SK-N-SH (cell line): ENCODE data around the gene GJD4. TPM values are rescaled to one million over a fixed set of nuclear protein-coding genes. Genes with fewer than 3 reads are reported as not detected.

Source experiments
- CTCF ChIA-PET: fragments of 300-600, 350-600 bp; formaldehyde crosslinking; extraction: SDS; loops from one replicate; lab custom pipeline; 2021; lab: Yijun Ruan, JAX
- POLR2A ChIA-PET: fragments of 350-600 bp; sonication (Branson Sonifier 250); formaldehyde crosslinking; extraction: SDS; loops from one replicate; lab custom pipeline; 2020; ENCODE audit warnings: antibody characterized with exemption, inconsistent platforms; lab: Yijun Ruan, JAX
- DNase-seq: peaks from one replicate; pipeline ENCODE4 v3.0.0; 2012
- H2AFZ ChIP-seq: fragments of 200-600 bp; sonication (generic); 2 replicates; pipeline ENCODE4 v1.8.1; 2016; ENCODE audit warnings: antibody characterized with exemption, mild to moderate bottlenecking, low read depth
- H3F3A ChIP-seq: fragments of 200-600 bp; sonication (generic); replicated peaks from 2 replicates; pipeline ENCODE3; 2016; ENCODE audit warnings: antibody characterized with exemption, mild to moderate bottlenecking; ENCODE audit not compliant: insufficient read depth
- H3K27ac ChIP-seq, 2 experiments: fragments of 200-500 bp in 1 of 2; fragments of 200-600 bp in 1 of 2; sonication (Bioruptor generic) in 1 of 2; sonication (generic), shearing (Covaris generic) in 1 of 2; 2 replicates each; pipeline versions ENCODE4 v1.5.1 to v1.6.1; 2014 to 2016; ENCODE audit warnings: low read depth in 2 of 2, inconsistent platforms in 1 of 2, low read length in 1 of 2, mild to moderate bottlenecking in 1 of 2, mixed read lengths in 1 of 2
- H3K27me3 ChIP-seq: fragments of 200-600 bp; sonication (generic), shearing (Covaris generic); 2 replicates; pipeline ENCODE4 v1.6.1; 2016; ENCODE audit warnings: mixed run types; ENCODE audit not compliant: insufficient read depth
- H3K36me3 ChIP-seq, 2 experiments: fragments of 200-500 bp in 1 of 2; fragments of 200-600 bp in 1 of 2; sonication (Bioruptor generic) in 1 of 2; sonication (generic) in 1 of 2; replicated peaks in 1 of 2; 2 replicates each; pipeline versions ENCODE3 to v1.5.1; 2014 to 2016; ENCODE audit warnings: low read length in 1 of 2, mild to moderate bottlenecking in 1 of 2; ENCODE audit not compliant: insufficient read depth in 2 of 2, control insufficient read depth in 1 of 2
- H3K4me1 ChIP-seq, 2 experiments: fragments of 200-500 bp in 1 of 2; fragments of 200-600 bp in 1 of 2; sonication (Bioruptor generic) in 1 of 2; sonication (generic), shearing (Covaris generic) in 1 of 2; 2 replicates each; pipeline versions ENCODE4 v1.5.1 to v1.6.1; 2014 to 2016; ENCODE audit warnings: low read depth in 1 of 2, low read length in 1 of 2, mixed run types in 1 of 2; ENCODE audit not compliant: insufficient read depth in 2 of 2, control insufficient read depth in 1 of 2
- H3K4me2 ChIP-seq: fragments of 200-600 bp; sonication (generic), shearing (Covaris generic); 2 replicates; pipeline ENCODE4 v1.6.1; 2017; ENCODE audit warnings: mixed run types
- H3K4me3 ChIP-seq, 2 experiments: fragments of 200-500 bp in 1 of 2; fragments of 200-600 bp in 1 of 2; sonication (Bioruptor generic) in 1 of 2; sonication (generic), shearing (Covaris generic) in 1 of 2; 2 replicates each; pipeline versions ENCODE4 v1.5.1 to v1.8.1; 2014 to 2016; ENCODE audit warnings: low read depth in 2 of 2, inconsistent platforms in 1 of 2, low read length in 1 of 2, mild to moderate bottlenecking in 1 of 2, mixed read lengths in 1 of 2, moderate library complexity in 1 of 2
- H3K79me2 ChIP-seq: fragments of 200-600 bp; sonication (generic); 2 replicates; pipeline ENCODE4 v1.8.1; 2017; ENCODE audit warnings: mild to moderate bottlenecking; ENCODE audit not compliant: insufficient read depth
- H3K9ac ChIP-seq: fragments of 200-600 bp; sonication (generic); 2 replicates; pipeline ENCODE4 v1.6.1; 2017; ENCODE audit warnings: mixed run types
- H3K9me2 ChIP-seq: fragments of 200-600 bp; sonication (generic); 2 replicates; pipeline ENCODE4 v1.6.1; 2017; ENCODE audit warnings: mixed run types
- H3K9me3 ChIP-seq: fragments of 200-600 bp; sonication (generic); 2 replicates; pipeline ENCODE4 v1.6.1; 2017; ENCODE audit warnings: mixed run types, mild to moderate bottlenecking, moderate library complexity
- H4K20me1 ChIP-seq: fragments of 200-600 bp; sonication (generic); 2 replicates; pipeline ENCODE4 v1.6.1; 2017; ENCODE audit warnings: mild to moderate bottlenecking, mixed run types; ENCODE audit not compliant: insufficient read depth
- CHD2 ChIP-seq: fragments of 150-350 bp; IDR thresholded peaks from 2 replicates; pipeline ENCODE4 v1.6.1; 2018; ENCODE audit warnings: low read length; ENCODE audit not compliant: partially characterized antibody
- ELF1 ChIP-seq: IDR thresholded peaks from 2 replicates; pipeline ENCODE4 v1.4.0; 2012
- NRF1 ChIP-seq: IDR thresholded peaks from 2 replicates; pipeline ENCODE4 v1.6.1; 2012; ENCODE audit warnings: low read depth, mild to moderate bottlenecking, low read length
- POLR2AphosphoS5 ChIP-seq: IDR thresholded peaks from 2 replicates; pipeline ENCODE4 v1.6.1; 2012; ENCODE audit warnings: low read depth, low read length
- REST ChIP-seq: IDR thresholded peaks from 2 replicates; pipeline ENCODE4 v1.6.1; 2012; ENCODE audit warnings: mild to moderate bottlenecking, low read depth, low read length, moderate library complexity
- RFX5 ChIP-seq: IDR thresholded peaks from 2 replicates; pipeline ENCODE4 v1.6.1; 2012; ENCODE audit warnings: mild to moderate bottlenecking, improper control_type of control experiment, low read length
- RXRA ChIP-seq: IDR thresholded peaks from 2 replicates; pipeline ENCODE4 v1.4.0; 2012; ENCODE audit warnings: low read depth, mild to moderate bottlenecking, borderline replicate concordance
- SIN3A ChIP-seq: IDR thresholded peaks from 2 replicates; pipeline ENCODE4 v1.6.1; 2012; ENCODE audit warnings: low read depth, mild to moderate bottlenecking, low read length, moderate library complexity, borderline replicate concordance
- SMC3 ChIP-seq: IDR thresholded peaks from 2 replicates; pipeline ENCODE4 v1.6.1; 2012; ENCODE audit warnings: low read depth, low read length, improper control_type of control experiment
- WGBS: methylation state at CpG from one replicate; pipeline ENCODE4 v1.1.6; 2017; ENCODE audit warnings: low lambda C conversion rate; 5-methylcytosine and 5-hydroxymethylcytosine counted together
- polyA plus RNA-seq, 3 experiments: library from polyadenylated mRNA; depleted of rRNA; stranded (reverse); fragments of >200 nt; gene quantifications; 2 replicates each; pipeline ENCODE4 v1.2.3, GENCODE V29; 2012

GJD4 gene
- polyA plus RNA-seq, 1 of the 3 experiments (the other 2 are of a cell fraction) = not detected

GRCh38 chr10:35579726-35580422 lies 25.3 kb upstream of the GJD4 start:
- Histone ChIP-seq H3K36me3 (no peaks in the 10 kb centered on the region), H3K4me3 (no peak overlapping the region), H3K9ac (no peak overlapping the region), H3K79me2 (no peaks in the 10 kb centered on the region), H3K9me2 (no peaks in the 10 kb centered on the region), H3F3A (peaks cover 4% of the 10 kb centered on the region), H3K9me3 (no peaks in the 10 kb centered on the region), H3K27me3 (no peaks in the 10 kb centered on the region), H3K4me1 (no peaks in the 10 kb centered on the region; a peak in 1 of 4 replicates), H3K27ac (no peak overlapping the region), H4K20me1 (no peaks in the 10 kb centered on the region), H2AFZ (no peak overlapping the region), H3K4me2 (no peak overlapping the region)
- 86% methylated on average over 12 of the region's 12 CpGs for WGBS
- ChIA-PET CTCF (interaction anchor here (1.0 to 11.3 kb wide), 2 partner anchors 18 to 20 kb away, joined by 3 to 68 read pairs; no protein-coding TSS in a partner anchor), POLR2A (no interaction called here)
- no peak for TF ChIP-seq REST
- no peak for TF ChIP-seq NRF1
- no peak for TF ChIP-seq SMC3
- TF ChIP-seq POLR2AphosphoS5 = no peak
- no peak for TF ChIP-seq ELF1
- TF ChIP-seq RXRA = no peak
- TF ChIP-seq CHD2 = no peak
- TF ChIP-seq SIN3A = no peak
- no peak for DNase-seq

- CTCF ChIA-PET = interaction anchor here (0.6 to 11.3 kb wide), 3 partner anchors 18 to 308 kb away, joined by 3 to 68 read pairs (median 3); no protein-coding TSS in a partner anchor
- TF ChIP-seq RFX5 = no peak
- no peak overlapping the region for H3K4me3 ChIP-seq
- no peaks in the 10 kb centered on the region for H3K36me3 ChIP-seq
- no peak overlapping the region for H3K4me2 ChIP-seq
- H3K9ac ChIP-seq = no peak overlapping the region
- no peaks in the 10 kb centered on the region for H3F3A ChIP-seq
- no peaks in the 10 kb centered on the region for H3K9me3 ChIP-seq
- no peaks in the 10 kb centered on the region for H3K9me2 ChIP-seq
- H3K4me1 ChIP-seq = no peaks in the 10 kb centered on the region; a peak in 1 of 4 replicates
- DNase-seq = no peak
- H3K79me2 ChIP-seq = no peaks in the 10 kb centered on the region
- POLR2A ChIA-PET = no interaction called here
- H3K27ac ChIP-seq = no peak overlapping the region
- H2AFZ ChIP-seq = no peak overlapping the region
- WGBS = 75% methylated on average over 3 of the region's 3 CpGs
- H3K27me3 ChIP-seq = no peaks in the 10 kb centered on the region
- H4K20me1 ChIP-seq = no peaks in the 10 kb centered on the region
These were observed 24.7 kb upstream of the GJD4 start for GRCh38 chr10:35580423-35580770.
